Left renal cortex interstitium (tissue), 4 donors: ENCODE data around the gene FAM131C. TPM values are rescaled to one million over a fixed set of nuclear protein-coding genes. Genes with fewer than 3 reads are reported as not detected.

ENCODE experiments used
- DNase-seq, 4 donors: peaks; one replicate each; pipeline ENCODE4 v3.0.0-alpha.2; 2013; ENCODE audit warnings: low read depth in 4 of 4, low spot score in 2 of 4, missing footprints in 1 of 4
- polyA plus RNA-seq, 4 donors: library from polyadenylated mRNA; unstranded; fragments of 120-200 nt; gene quantifications; one replicate each; pipeline ENCODE4 v1.2.1, GENCODE V29; 2013; ENCODE audit not compliant: insufficient read length in 4 of 4

The FAM131C gene
- polyA plus RNA-seq, 4 donors: 1.0 to 2.7 (median 2.0) TPM

DNA sequence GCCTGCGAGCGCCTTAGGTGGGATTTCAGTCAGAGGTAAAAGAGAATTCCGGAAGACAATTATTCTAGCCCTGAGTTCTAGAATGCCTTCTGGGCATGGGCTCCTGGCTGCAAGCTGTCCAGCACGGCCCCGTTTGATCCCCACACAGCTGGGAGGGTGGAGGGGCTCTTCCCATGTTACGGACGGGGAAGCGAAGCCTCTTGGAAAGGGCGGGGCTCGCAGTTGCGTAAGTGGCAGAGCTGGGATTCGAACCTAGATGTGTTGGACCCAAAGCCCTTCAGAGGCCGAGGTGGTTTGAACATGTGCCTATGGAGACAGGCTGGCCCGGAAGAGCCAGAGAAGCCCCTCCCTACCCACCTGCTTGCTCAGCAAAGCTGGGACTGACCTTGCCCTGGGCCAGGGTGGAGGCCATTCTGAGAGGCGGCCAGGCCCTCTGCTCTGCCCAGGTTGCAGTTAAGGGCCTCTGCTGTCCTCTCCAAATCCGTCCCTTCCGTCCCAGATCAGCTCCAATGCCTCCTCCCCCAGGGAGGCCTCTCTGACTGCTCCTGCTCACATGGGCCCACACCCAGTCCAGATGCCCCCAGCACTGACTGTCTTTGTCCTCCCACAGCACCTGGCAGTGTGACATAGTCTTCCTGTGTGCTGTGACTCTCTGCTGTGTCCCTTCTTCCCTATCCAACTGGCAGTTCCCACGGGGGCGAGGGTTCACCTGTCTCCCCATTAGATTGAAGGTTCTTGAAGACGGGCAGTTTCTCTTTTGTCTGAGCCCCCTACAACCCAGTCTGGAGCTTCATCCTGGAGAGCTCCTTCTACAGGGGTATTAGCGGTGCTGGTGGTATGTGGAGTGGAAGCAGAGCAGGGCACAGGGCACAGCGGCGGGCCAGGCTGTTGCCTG lies 54.5 kb downstream of the FAM131C start:
- DNase-seq: no peak

- no peak for DNase-seq
Observed at GRCh38 chr1:16018308-16018707, 55.1 kb downstream of the FAM131C start.

GRCh38 chr1:16017461-16018303 lies 55.8 kb downstream of the FAM131C start, which contains the start of gene HSPB7:
Gene HSPB7, minus strand, starts transcription at chr1:16018043. Its CDS starts 80 bp downstream, at chr1:16017963.
- peak in 1 of 4 donors; percentile 44 for DNase-seq

- DNase-seq: no peak
Observed at GRCh38 chr1:16017076-16017460, 56.4 kb downstream of the FAM131C start.

GRCh38 chr1:16015960-16016901 lies 57.2 kb downstream of the FAM131C start:
- no peak for DNase-seq

DNA sequence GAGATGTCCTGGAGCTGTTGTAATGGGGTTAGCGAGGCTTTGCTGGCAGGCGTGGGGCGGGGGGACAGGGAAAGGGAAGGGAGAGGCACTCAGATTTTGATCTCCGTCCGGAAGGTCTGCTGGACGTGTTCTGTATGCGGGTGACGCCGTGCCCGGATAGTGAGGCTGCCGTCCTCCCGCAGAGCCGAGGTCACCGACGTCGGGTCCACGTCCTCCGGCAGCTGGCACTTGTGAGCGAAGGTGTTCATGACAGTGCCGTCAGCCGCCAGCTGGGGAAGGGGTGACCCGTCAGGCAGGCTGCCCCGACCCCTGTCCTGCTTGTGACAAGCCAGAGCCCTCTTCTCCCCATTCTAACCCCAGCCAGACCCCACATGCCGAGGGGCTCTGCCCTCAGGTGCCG lies 58.0 kb downstream of the FAM131C start:
- no peak for DNase-seq

GRCh38 chr1:16014509-16015482 lies 58.7 kb downstream of the FAM131C start:
- no peak for DNase-seq

- no peak for DNase-seq
Observed at GRCh38 chr1:16013908-16014258, 59.6 kb downstream of the FAM131C start.

DNA sequence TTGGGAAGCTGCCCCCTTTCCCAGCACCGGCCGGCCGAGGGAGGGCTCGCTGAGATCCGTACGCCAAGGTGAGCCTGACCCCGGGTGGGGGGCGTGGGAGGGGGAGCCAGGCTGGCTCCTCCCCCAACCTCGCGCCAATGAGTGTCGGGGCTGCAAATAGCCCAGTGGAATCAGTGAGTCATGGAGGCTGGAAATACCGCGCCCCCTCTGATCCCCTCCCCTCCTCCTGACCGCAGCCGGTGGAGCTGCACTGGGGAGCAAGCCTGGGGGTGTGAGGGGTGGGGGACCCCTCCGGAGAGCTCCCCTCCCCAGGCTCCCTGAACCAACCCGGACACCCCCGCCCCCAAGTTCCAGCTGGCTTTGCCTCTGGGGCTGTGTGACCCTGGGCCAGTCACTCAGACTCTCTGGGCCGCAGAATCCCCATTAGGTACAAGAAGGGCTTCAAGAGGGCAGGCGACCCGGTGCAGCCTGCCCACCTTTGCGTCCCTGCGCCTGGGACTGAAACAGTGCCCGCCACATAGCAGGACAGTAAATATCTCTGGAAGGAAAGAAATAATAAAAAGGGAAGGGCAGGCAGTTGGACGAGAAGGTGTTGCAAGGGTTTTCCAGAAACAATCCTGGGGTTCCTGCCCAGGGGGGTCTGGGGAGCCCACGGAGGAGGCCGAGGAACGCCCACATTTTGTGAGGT lies 60.1 kb downstream of the FAM131C start:
- DNase-seq: peak in 1 of 4 donors; percentile 36

GRCh38 chr1:16012590-16013219 lies 60.7 kb downstream of the FAM131C start:
- peak in 1 of 4 donors; percentile 47 for DNase-seq

GRCh38 chr1:16011936-16012589 lies 61.4 kb downstream of the FAM131C start:
- no peak for DNase-seq

- no peak for DNase-seq
Observed at GRCh38 chr1:16010837-16011236, 62.6 kb downstream of the FAM131C start.

- DNase-seq: no peak
Observed at GRCh38 chr1:16009678-16010077, 63.8 kb downstream of the FAM131C start.

- DNase-seq: peak in 1 of 4 donors; percentile 65
Observed at GRCh38 chr1:16009030-16009460, 64.4 kb downstream of the FAM131C start.
